Measurements from ENCODE around the gene SORBS2. TPM values are rescaled to one million over a fixed set of nuclear protein-coding genes. Genes with fewer than 3 reads are reported as not detected.

SORBS2 gene
- total RNA-seq, 1 donor from 2014 or later: 20.0 TPM

GRCh38 chr4:185693548-185694215 is 118.3 kb downstream of the SORBS2 start:
- TF ChIP-seq CTCF (IDR thresholded peaks at IDR 0.05; ENCODE audit: unreplicated experiment): no peak
- no peaks in the 10 kb centered on the region for H3K9me3 Mint-ChIP-seq (ENCODE audit: unreplicated experiment)
- no peaks in the 10 kb centered on the region for H3K36me3 Mint-ChIP-seq (ENCODE audit: low read depth, unreplicated experiment)
- DNase-seq (ENCODE audit: low spot score): no peak
- no peak overlapping the region for H3K27ac Mint-ChIP-seq (ENCODE audit: unreplicated experiment)
- H3K4me1 Mint-ChIP-seq (ENCODE audit: unreplicated experiment): peaks cover 3% of the 10 kb centered on the region
- no peak overlapping the region for H3K4me3 Mint-ChIP-seq (ENCODE audit: unreplicated experiment)
- peaks cover 2% of the 10 kb centered on the region for H3K27me3 Mint-ChIP-seq (ENCODE audit: unreplicated experiment)

GRCh38 chr4:185689407-185689806 is 122.6 kb downstream of the SORBS2 start:
- H3K27me3 Mint-ChIP-seq (ENCODE audit: unreplicated experiment): peaks cover 2% of the 10 kb centered on the region
- no peak overlapping the region for H3K27ac Mint-ChIP-seq (ENCODE audit: unreplicated experiment)
- H3K4me1 Mint-ChIP-seq (ENCODE audit: unreplicated experiment): peaks cover 3% of the 10 kb centered on the region
- no peaks in the 10 kb centered on the region for H3K36me3 Mint-ChIP-seq (ENCODE audit: low read depth, unreplicated experiment)
- no peak for DNase-seq (ENCODE audit: low spot score)
- no peaks in the 10 kb centered on the region for H3K9me3 Mint-ChIP-seq (ENCODE audit: unreplicated experiment)
- H3K4me3 Mint-ChIP-seq (ENCODE audit: unreplicated experiment): no peak overlapping the region
- TF ChIP-seq CTCF (IDR thresholded peaks at IDR 0.05; ENCODE audit: unreplicated experiment): no peak

DNA sequence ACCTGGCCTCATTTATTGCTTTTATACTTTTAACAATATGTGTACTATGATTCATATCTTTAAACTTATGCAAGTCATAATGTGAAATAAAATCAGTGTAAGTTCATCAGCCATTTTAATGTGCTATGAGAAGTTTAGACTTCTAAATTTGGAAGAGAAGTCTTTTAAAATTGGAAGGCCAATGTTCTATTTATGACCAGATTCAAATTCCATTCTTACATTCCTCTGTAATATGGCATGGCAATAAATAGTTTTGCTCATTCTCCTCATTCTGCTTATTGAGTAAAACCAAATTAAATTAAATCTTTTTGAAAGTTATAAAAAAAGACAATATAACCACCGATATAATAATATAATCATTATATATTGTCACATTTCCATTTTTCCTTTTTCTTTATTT is 126.2 kb downstream of the SORBS2 start:
- Mint-ChIP-seq H3K4me3 (ENCODE audit: unreplicated experiment) (no peak overlapping the region), H3K9me3 (ENCODE audit: unreplicated experiment) (no peaks in the 10 kb centered on the region), H3K36me3 (ENCODE audit: low read depth, unreplicated experiment) (no peaks in the 10 kb centered on the region), H3K27ac (ENCODE audit: unreplicated experiment) (no peak overlapping the region), H3K4me1 (ENCODE audit: unreplicated experiment) (peaks cover 3% of the 10 kb centered on the region), H3K27me3 (ENCODE audit: unreplicated experiment) (peaks cover 2% of the 10 kb centered on the region)
- no peak for DNase-seq (ENCODE audit: low spot score)
- no peak for TF ChIP-seq CTCF (IDR thresholded peaks at IDR 0.05; ENCODE audit: unreplicated experiment)

GRCh38 chr4:185683896-185684295 is 128.1 kb downstream of the SORBS2 start:
- H3K27me3 Mint-ChIP-seq (ENCODE audit: unreplicated experiment): no peaks in the 10 kb centered on the region
- H3K4me3 Mint-ChIP-seq (ENCODE audit: unreplicated experiment): no peak overlapping the region
- H3K9me3 Mint-ChIP-seq (ENCODE audit: unreplicated experiment): no peaks in the 10 kb centered on the region
- no peak overlapping the region for H3K27ac Mint-ChIP-seq (ENCODE audit: unreplicated experiment)
- TF ChIP-seq CTCF (IDR thresholded peaks at IDR 0.05; ENCODE audit: unreplicated experiment): no peak
- H3K36me3 Mint-ChIP-seq (ENCODE audit: low read depth, unreplicated experiment): no peaks in the 10 kb centered on the region
- H3K4me1 Mint-ChIP-seq (ENCODE audit: unreplicated experiment): no peaks in the 10 kb centered on the region
- DNase-seq (ENCODE audit: low spot score): no peak

GRCh38 chr4:185683222-185683621 is 128.8 kb downstream of the SORBS2 start:
- TF ChIP-seq CTCF (IDR thresholded peaks at IDR 0.05; ENCODE audit: unreplicated experiment): no peak
- no peak for DNase-seq (ENCODE audit: low spot score)
- Mint-ChIP-seq H3K9me3 (ENCODE audit: unreplicated experiment) (no peaks in the 10 kb centered on the region), H3K4me1 (ENCODE audit: unreplicated experiment) (no peaks in the 10 kb centered on the region), H3K36me3 (ENCODE audit: low read depth, unreplicated experiment) (no peaks in the 10 kb centered on the region), H3K4me3 (ENCODE audit: unreplicated experiment) (no peak overlapping the region), H3K27ac (ENCODE audit: unreplicated experiment) (no peak overlapping the region), H3K27me3 (ENCODE audit: unreplicated experiment) (no peaks in the 10 kb centered on the region)

Data from endothelial cell (in vitro differentiated cells).